ENCODE data around the gene VAV2.

DNA sequence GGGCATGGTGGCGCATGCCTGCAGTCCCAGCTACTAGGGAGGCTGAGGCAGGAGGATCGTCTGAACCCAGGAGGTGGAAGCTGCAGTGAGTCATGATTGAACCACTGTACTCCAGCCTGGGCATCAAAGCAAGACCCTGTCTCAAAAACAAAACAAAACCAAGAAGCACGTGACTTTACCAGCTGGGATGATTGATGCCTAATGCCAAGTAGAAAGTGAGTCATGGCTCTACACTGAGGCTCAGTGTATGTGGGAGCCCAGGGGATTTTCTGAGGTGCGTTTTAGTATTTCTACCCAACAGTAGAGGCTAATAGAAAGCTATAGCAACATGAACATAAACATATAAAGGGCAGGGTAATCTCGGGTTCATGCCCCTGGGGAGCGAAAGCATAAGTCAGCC is 19.3 kb upstream of the VAV2 start:
- no peak for TF ChIP-seq POLR2A (IDR thresholded peaks at IDR 0.05)
- no peak for TF ChIP-seq CTCF (IDR thresholded peaks at IDR 0.05)
